SK-N-SH (cell line): ENCODE results near the gene ZNF438. TPM values are rescaled to one million over a fixed set of nuclear protein-coding genes. Genes with fewer than 3 reads are reported as not detected.
A peak's percentile ranks its signal among the peaks of the same experiment; 100 is the strongest.

ENCODE experiments used
- CTCF ChIA-PET: fragments of 300-600, 350-600 bp; formaldehyde crosslinking; extraction: SDS; loops from one replicate; lab custom pipeline; 2021; lab: Yijun Ruan, JAX
- POLR2A ChIA-PET: fragments of 350-600 bp; sonication (Branson Sonifier 250); formaldehyde crosslinking; extraction: SDS; loops from one replicate; lab custom pipeline; 2020; ENCODE audit warnings: antibody characterized with exemption, inconsistent platforms; lab: Yijun Ruan, JAX
- DNase-seq: peaks from one replicate; pipeline ENCODE4 v3.0.0; 2012
- H2AFZ ChIP-seq: fragments of 200-600 bp; sonication (generic); 2 replicates; pipeline ENCODE4 v1.8.1; 2016; ENCODE audit warnings: antibody characterized with exemption, mild to moderate bottlenecking, low read depth
- H3F3A ChIP-seq: fragments of 200-600 bp; sonication (generic); replicated peaks from 2 replicates; pipeline ENCODE3; 2016; ENCODE audit warnings: antibody characterized with exemption, mild to moderate bottlenecking; ENCODE audit not compliant: insufficient read depth
- H3K27ac ChIP-seq, 2 experiments: fragments of 200-500 bp in 1 of 2; fragments of 200-600 bp in 1 of 2; sonication (Bioruptor generic) in 1 of 2; sonication (generic), shearing (Covaris generic) in 1 of 2; 2 replicates each; pipeline versions ENCODE4 v1.5.1 to v1.6.1; 2014 to 2016; ENCODE audit warnings: low read depth in 2 of 2, inconsistent platforms in 1 of 2, low read length in 1 of 2, mild to moderate bottlenecking in 1 of 2, mixed read lengths in 1 of 2
- H3K27me3 ChIP-seq: fragments of 200-600 bp; sonication (generic), shearing (Covaris generic); 2 replicates; pipeline ENCODE4 v1.6.1; 2016; ENCODE audit warnings: mixed run types; ENCODE audit not compliant: insufficient read depth
- H3K36me3 ChIP-seq, 2 experiments: fragments of 200-500 bp in 1 of 2; fragments of 200-600 bp in 1 of 2; sonication (Bioruptor generic) in 1 of 2; sonication (generic) in 1 of 2; replicated peaks in 1 of 2; 2 replicates each; pipeline versions ENCODE3 to v1.5.1; 2014 to 2016; ENCODE audit warnings: low read length in 1 of 2, mild to moderate bottlenecking in 1 of 2; ENCODE audit not compliant: insufficient read depth in 2 of 2, control insufficient read depth in 1 of 2
- H3K4me1 ChIP-seq, 2 experiments: fragments of 200-500 bp in 1 of 2; fragments of 200-600 bp in 1 of 2; sonication (Bioruptor generic) in 1 of 2; sonication (generic), shearing (Covaris generic) in 1 of 2; 2 replicates each; pipeline versions ENCODE4 v1.5.1 to v1.6.1; 2014 to 2016; ENCODE audit warnings: low read depth in 1 of 2, low read length in 1 of 2, mixed run types in 1 of 2; ENCODE audit not compliant: insufficient read depth in 2 of 2, control insufficient read depth in 1 of 2
- H3K4me2 ChIP-seq: fragments of 200-600 bp; sonication (generic), shearing (Covaris generic); 2 replicates; pipeline ENCODE4 v1.6.1; 2017; ENCODE audit warnings: mixed run types
- H3K4me3 ChIP-seq, 2 experiments: fragments of 200-500 bp in 1 of 2; fragments of 200-600 bp in 1 of 2; sonication (Bioruptor generic) in 1 of 2; sonication (generic), shearing (Covaris generic) in 1 of 2; 2 replicates each; pipeline versions ENCODE4 v1.5.1 to v1.8.1; 2014 to 2016; ENCODE audit warnings: low read depth in 2 of 2, inconsistent platforms in 1 of 2, low read length in 1 of 2, mild to moderate bottlenecking in 1 of 2, mixed read lengths in 1 of 2, moderate library complexity in 1 of 2
- H3K79me2 ChIP-seq: fragments of 200-600 bp; sonication (generic); 2 replicates; pipeline ENCODE4 v1.8.1; 2017; ENCODE audit warnings: mild to moderate bottlenecking; ENCODE audit not compliant: insufficient read depth
- H3K9ac ChIP-seq: fragments of 200-600 bp; sonication (generic); 2 replicates; pipeline ENCODE4 v1.6.1; 2017; ENCODE audit warnings: mixed run types
- H3K9me2 ChIP-seq: fragments of 200-600 bp; sonication (generic); 2 replicates; pipeline ENCODE4 v1.6.1; 2017; ENCODE audit warnings: mixed run types
- H3K9me3 ChIP-seq: fragments of 200-600 bp; sonication (generic); 2 replicates; pipeline ENCODE4 v1.6.1; 2017; ENCODE audit warnings: mixed run types, mild to moderate bottlenecking, moderate library complexity
- H4K20me1 ChIP-seq: fragments of 200-600 bp; sonication (generic); 2 replicates; pipeline ENCODE4 v1.6.1; 2017; ENCODE audit warnings: mild to moderate bottlenecking, mixed run types; ENCODE audit not compliant: insufficient read depth
- CHD2 ChIP-seq: fragments of 150-350 bp; IDR thresholded peaks from 2 replicates; pipeline ENCODE4 v1.6.1; 2018; ENCODE audit warnings: low read length; ENCODE audit not compliant: partially characterized antibody
- EZH2phosphoT487 ChIP-seq: fragments of 200-600 bp; sonication (generic); IDR thresholded peaks from 2 replicates; pipeline ENCODE4 v1.6.1; 2017; ENCODE audit warnings: low read depth, mixed run types, mild to moderate bottlenecking, antibody characterized with exemption, moderate library complexity, borderline replicate concordance
- FOSL2 ChIP-seq: IDR thresholded peaks from 2 replicates; pipeline ENCODE4 v1.4.0; 2012; ENCODE audit warnings: low read depth, mild to moderate bottlenecking, moderate library complexity, borderline replicate concordance
- FOXM1 ChIP-seq: IDR thresholded peaks from 2 replicates; pipeline ENCODE4 v1.4.0; 2012; ENCODE audit warnings: low read depth, mild to moderate bottlenecking
- GATA2 ChIP-seq: sonication (generic); formaldehyde crosslinking; IDR thresholded peaks from 2 replicates; pipeline ENCODE4 v1.5.0; 2020; ENCODE audit warnings: mild to moderate bottlenecking, missing genetic modification reagents
- JUND ChIP-seq: IDR thresholded peaks from 2 replicates; pipeline ENCODE4 v1.4.0; 2012
- MEF2A ChIP-seq: IDR thresholded peaks from 2 replicates; pipeline ENCODE4 v1.4.0; 2012; ENCODE audit warnings: low read depth, borderline replicate concordance
- POLR2AphosphoS5 ChIP-seq: IDR thresholded peaks from 2 replicates; pipeline ENCODE4 v1.6.1; 2012; ENCODE audit warnings: low read depth, low read length
- RAD21 ChIP-seq: IDR thresholded peaks from 2 replicates; pipeline ENCODE4 v1.6.1; 2012; ENCODE audit warnings: mild to moderate bottlenecking, low read length
- RCOR1 ChIP-seq: fragments of 150-350 bp; IDR thresholded peaks from 2 replicates; pipeline ENCODE4 v1.6.1; 2017; ENCODE audit warnings: antibody characterized with exemption, low read length
- RFX5 ChIP-seq: IDR thresholded peaks from 2 replicates; pipeline ENCODE4 v1.6.1; 2012; ENCODE audit warnings: mild to moderate bottlenecking, improper control_type of control experiment, low read length
- RXRA ChIP-seq: IDR thresholded peaks from 2 replicates; pipeline ENCODE4 v1.4.0; 2012; ENCODE audit warnings: low read depth, mild to moderate bottlenecking, borderline replicate concordance
- SIN3A ChIP-seq: IDR thresholded peaks from 2 replicates; pipeline ENCODE4 v1.6.1; 2012; ENCODE audit warnings: low read depth, mild to moderate bottlenecking, low read length, moderate library complexity, borderline replicate concordance
- SMC3 ChIP-seq: IDR thresholded peaks from 2 replicates; pipeline ENCODE4 v1.6.1; 2012; ENCODE audit warnings: low read depth, low read length, improper control_type of control experiment
- TAF1 ChIP-seq: IDR thresholded peaks from 2 replicates; pipeline ENCODE4 v1.6.1; 2012; ENCODE audit warnings: low read depth, mild to moderate bottlenecking, low read length, moderate library complexity, borderline replicate concordance
- USF1 ChIP-seq: IDR thresholded peaks from 2 replicates; pipeline ENCODE4 v1.4.0; 2012; ENCODE audit warnings: low read depth, borderline replicate concordance
- YY1 ChIP-seq: IDR thresholded peaks from 2 replicates; pipeline ENCODE4 v1.4.0; 2012; ENCODE audit warnings: low read depth, mild to moderate bottlenecking
- ZBTB33 ChIP-seq: IDR thresholded peaks from 2 replicates; pipeline ENCODE4 v1.4.0; 2012; ENCODE audit warnings: low read depth, borderline replicate concordance
- WGBS: methylation state at CpG from one replicate; pipeline ENCODE4 v1.1.6; 2017; ENCODE audit warnings: low lambda C conversion rate; 5-methylcytosine and 5-hydroxymethylcytosine counted together
- polyA plus RNA-seq, 3 experiments: library from polyadenylated mRNA; depleted of rRNA; stranded (reverse); fragments of >200 nt; gene quantifications; 2 replicates each; pipeline ENCODE4 v1.2.3, GENCODE V29; 2012
- TF ChIP-seq, protein P1 (sequence below): fragments of 150-350 bp; IDR thresholded peaks from 2 replicates; pipeline ENCODE4 v1.6.1; 2016; ENCODE audit warnings: mild to moderate bottlenecking, low read depth, low read length
- TF ChIP-seq, protein P2 (sequence below): IDR thresholded peaks from 2 replicates; pipeline ENCODE4 v1.4.0; 2012; ENCODE audit warnings: low read depth

The ZNF438 gene
- polyA plus RNA-seq, 1 of the 3 experiments (the other 2 are of a cell fraction): 2.1 TPM

- no peak for TF ChIP-seq TAF1
- no peak for TF ChIP-seq RAD21
- TF ChIP-seq RXRA: no peak
- no peak for TF ChIP-seq JUND
- no peak for TF ChIP-seq RCOR1
Observed at GRCh38 chr10:31010062-31010461, 21.6 kb downstream of the ZNF438 start (continued).

DNA sequence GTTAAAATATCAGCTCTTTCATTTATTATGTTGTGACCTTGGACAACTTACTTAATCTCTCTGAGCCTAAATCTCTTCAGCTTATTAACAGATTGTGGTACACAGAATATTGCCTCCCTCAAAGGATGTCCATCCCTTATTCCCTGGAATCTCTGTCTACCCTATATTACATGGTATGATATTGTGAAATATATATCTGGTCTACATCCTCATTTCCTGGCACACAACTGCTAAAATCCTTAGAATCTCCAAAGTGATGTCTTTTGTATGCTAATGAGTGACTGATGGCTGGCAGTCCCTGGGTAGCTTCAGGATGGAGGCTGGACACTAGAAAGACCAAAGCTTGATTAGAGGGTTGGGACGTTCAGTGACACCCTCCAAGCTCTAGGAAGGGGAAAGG is 25.8 kb downstream of the ZNF438 start:
- no peak overlapping the region for H3K9ac ChIP-seq
- DNase-seq: no peak
- CTCF ChIA-PET: interaction anchor here (1.1 kb wide), 1 partner anchor 173 kb away, joined by 3 read pairs; no protein-coding TSS in a partner anchor
- H3K4me3 ChIP-seq: no peak overlapping the region
- H3K79me2 ChIP-seq: 0 out of 2 replicates have a peak, but pooled peaks cover 5% of the 10 kb centered on the region
- no peaks in the 10 kb centered on the region for H3K36me3 ChIP-seq
- POLR2A ChIA-PET: no interaction called here
- H3K4me2 ChIP-seq: no peak overlapping the region
- H2AFZ ChIP-seq: no peak overlapping the region
- no peaks in the 10 kb centered on the region for H3K9me3 ChIP-seq
- peaks cover 0 to 18% of the 10 kb centered on the region in 2 experiments; a peak in 1 of 4 replicates for H3K4me1 ChIP-seq
- TF ChIP-seq GATA2 (CRISPR knock-in tag) (no peak), FOXM1 (no peak), FOSL2 (no peak), MEF2A (no peak), EZH2phosphoT487 (no peak), USF1 (no peak), SIN3A (no peak), RFX5 (no peak), SMC3 (no peak), CHD2 (no peak), ZBTB33 (no peak), RAD21 (no peak), YY1 (no peak), POLR2AphosphoS5 (no peak)
- TF ChIP-seq, protein P1, sequence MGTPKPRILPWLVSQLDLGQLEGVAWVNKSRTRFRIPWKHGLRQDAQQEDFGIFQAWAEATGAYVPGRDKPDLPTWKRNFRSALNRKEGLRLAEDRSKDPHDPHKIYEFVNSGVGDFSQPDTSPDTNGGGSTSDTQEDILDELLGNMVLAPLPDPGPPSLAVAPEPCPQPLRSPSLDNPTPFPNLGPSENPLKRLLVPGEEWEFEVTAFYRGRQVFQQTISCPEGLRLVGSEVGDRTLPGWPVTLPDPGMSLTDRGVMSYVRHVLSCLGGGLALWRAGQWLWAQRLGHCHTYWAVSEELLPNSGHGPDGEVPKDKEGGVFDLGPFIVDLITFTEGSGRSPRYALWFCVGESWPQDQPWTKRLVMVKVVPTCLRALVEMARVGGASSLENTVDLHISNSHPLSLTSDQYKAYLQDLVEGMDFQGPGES: no peak
- TF ChIP-seq, protein P2, sequence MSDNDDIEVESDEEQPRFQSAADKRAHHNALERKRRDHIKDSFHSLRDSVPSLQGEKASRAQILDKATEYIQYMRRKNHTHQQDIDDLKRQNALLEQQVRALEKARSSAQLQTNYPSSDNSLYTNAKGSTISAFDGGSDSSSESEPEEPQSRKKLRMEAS: no peak
- no peaks in the 10 kb centered on the region for H3K9me2 ChIP-seq
- H4K20me1 ChIP-seq: no peaks in the 10 kb centered on the region
- WGBS: 100% methylated on average over 1 of the region's 1 CpG
- H3K27ac ChIP-seq: peak overlapping the region in 1 of 2 experiments; percentile 85; a peak in 1 of 4 replicates
- no peaks in the 10 kb centered on the region for H3K27me3 ChIP-seq
- H3F3A ChIP-seq: peaks cover 39% of the 10 kb centered on the region
